22Rv1 (cell line): ENCODE measurements around the gene PLD5.
"Not testable (repeated sequence)": the region's sequence is repeated elsewhere in the genome, so short reads cannot be mapped to it uniquely, and the experiment has no call there.

Experiments
- H3K27ac ChIP-seq: fragments of 450-650 bp; 2 replicates; pipeline ENCODE4 v1.5.1; 2017
- CTCF ChIP-seq: fragments of 450-650 bp; IDR thresholded peaks from 2 replicates; pipeline ENCODE4 v1.5.1; 2017; ENCODE audit warnings: mild to moderate bottlenecking
- ZFX ChIP-seq: fragments of 450-650 bp; IDR thresholded peaks from 2 replicates; pipeline ENCODE4 v1.6.1; 2017; ENCODE audit warnings: antibody characterized with exemption, borderline replicate concordance

PLD5 gene

GRCh38 chr1:242212401-242212800 lies 312.1 kb downstream of the PLD5 start:
- TF ChIP-seq CTCF = no peak
- no peak for TF ChIP-seq ZFX
- no peak overlapping the region for H3K27ac ChIP-seq

- TF ChIP-seq CTCF (no peak), ZFX (no peak)
- H3K27ac ChIP-seq = no peak overlapping the region
These were observed 313.1 kb downstream of the PLD5 start for GRCh38 chr1:242211254-242212022.

- H3K27ac ChIP-seq = not testable (repeated sequence)
These were observed 314.2 kb downstream of the PLD5 start for GRCh38 chr1:242210316-242210715.

- H3K27ac ChIP-seq = no peak overlapping the region
- TF ChIP-seq CTCF (no peak), ZFX (no peak)
These were observed 315.4 kb downstream of the PLD5 start for GRCh38 chr1:242209063-242209462.

- no peak overlapping the region for H3K27ac ChIP-seq
- TF ChIP-seq CTCF (no peak), ZFX (no peak)
These were observed 316.5 kb downstream of the PLD5 start for GRCh38 chr1:242208021-242208420.

- no peak overlapping the region for H3K27ac ChIP-seq
- TF ChIP-seq ZFX = no peak
- no peak for TF ChIP-seq CTCF
These were observed 317.5 kb downstream of the PLD5 start for GRCh38 chr1:242206994-242207393.

- TF ChIP-seq CTCF (no peak), ZFX (no peak)
- H3K27ac ChIP-seq = no peak overlapping the region
These were observed 318.6 kb downstream of the PLD5 start for GRCh38 chr1:242205622-242206489.
